Progenitor cell of endocrine pancreas (in vitro differentiated cells): Measurements from ENCODE around the gene ADH6. TPM values are rescaled to one million over a fixed set of nuclear protein-coding genes. Genes with fewer than 3 reads are reported as not detected.
"Not testable (repeated sequence)": the region's sequence is repeated elsewhere in the genome, so short reads cannot be mapped to it uniquely, and the experiment has no call there.

Experiments used
- DNase-seq: peaks from one replicate; pipeline ENCODE4 v3.0.0; 2021; ENCODE audit warnings: low spot score; ENCODE audit not compliant: unreplicated experiment
- H3K27ac Mint-ChIP-seq: 2 replicates; pipeline ENCODE4 v1.8.0; 2021; ENCODE audit warnings: mild to moderate bottlenecking, moderate library complexity, mixed read lengths
- H3K27me3 Mint-ChIP-seq: 2 replicates; pipeline ENCODE4 v1.8.0; 2021; ENCODE audit warnings: mixed read lengths
- H3K36me3 Mint-ChIP-seq: 2 replicates; pipeline ENCODE4 v1.8.0; 2022; ENCODE audit warnings: mixed read lengths; ENCODE audit not compliant: insufficient read depth
- H3K4me1 Mint-ChIP-seq: 2 replicates; pipeline ENCODE4 v1.8.0; 2021; ENCODE audit warnings: low read depth, mixed read lengths
- H3K4me3 Mint-ChIP-seq: 2 replicates; pipeline ENCODE4 v1.8.0; 2021; ENCODE audit warnings: low read depth, mild to moderate bottlenecking, moderate library complexity, mixed read lengths
- H3K9me3 Mint-ChIP-seq: 2 replicates; pipeline ENCODE4 v1.8.0; 2021; ENCODE audit warnings: low read depth, mixed read lengths
- CTCF ChIP-seq: fragments of 200-600 bp; sonication (generic); IDR thresholded peaks from one replicate; pipeline ENCODE4 v1.5.0; 2021; ENCODE audit warnings: antibody characterized with exemption, mild to moderate bottlenecking; ENCODE audit not compliant: unreplicated experiment
- total RNA-seq: library from RNA; stranded (reverse); gene quantifications from 2 replicates; pipeline ENCODE4 v1.2.1, GENCODE V29; 2021

ADH6 gene
- total RNA-seq, 1 donor from 2014 or later: 1.9 TPM

- H3K36me3 Mint-ChIP-seq: peaks cover 32% of the 10 kb centered on the region
- peaks cover 43% of the 10 kb centered on the region for H3K9me3 Mint-ChIP-seq
- no peaks in the 10 kb centered on the region for H3K27me3 Mint-ChIP-seq
- no peak for TF ChIP-seq CTCF
- no peak for DNase-seq
- H3K27ac Mint-ChIP-seq: no peak overlapping the region
- peaks cover 2% of the 10 kb centered on the region for H3K4me1 Mint-ChIP-seq
- no peak overlapping the region for H3K4me3 Mint-ChIP-seq
Observed at GRCh38 chr4:99190336-99190735, 28.7 kb downstream of the ADH6 start.

- H3K27me3 Mint-ChIP-seq, H3K4me1 Mint-ChIP-seq, DNase-seq, H3K4me3 Mint-ChIP-seq, H3K27ac Mint-ChIP-seq: not testable (repeated sequence)
- Mint-ChIP-seq H3K36me3 (peaks cover 35% of the 10 kb centered on the region), H3K9me3 (peaks cover 48% of the 10 kb centered on the region)
Observed at GRCh38 chr4:99189900-99190299, 29.1 kb downstream of the ADH6 start.

GRCh38 chr4:99186029-99186428 is 33.0 kb downstream of the ADH6 start:
- H3K27ac Mint-ChIP-seq: no peak overlapping the region
- peaks cover 30% of the 10 kb centered on the region for H3K36me3 Mint-ChIP-seq
- no peak for DNase-seq
- H3K4me1 Mint-ChIP-seq: peaks cover 2% of the 10 kb centered on the region
- H3K9me3 Mint-ChIP-seq: peaks cover 43% of the 10 kb centered on the region
- no peak for TF ChIP-seq CTCF
- H3K4me3 Mint-ChIP-seq: no peak overlapping the region
- H3K27me3 Mint-ChIP-seq: no peaks in the 10 kb centered on the region

GRCh38 chr4:99185581-99185980 is 33.5 kb downstream of the ADH6 start:
- Mint-ChIP-seq H3K4me3 (no peak overlapping the region), H3K36me3 (peaks cover 26% of the 10 kb centered on the region), H3K27me3 (no peaks in the 10 kb centered on the region), H3K9me3 (peaks cover 39% of the 10 kb centered on the region), H3K27ac (no peak overlapping the region), H3K4me1 (peaks cover 2% of the 10 kb centered on the region)
- TF ChIP-seq CTCF: no peak
- DNase-seq: no peak

- H3K4me3 Mint-ChIP-seq: no peak overlapping the region
- H3K36me3 Mint-ChIP-seq: peaks cover 17% of the 10 kb centered on the region
- no peak overlapping the region for H3K27ac Mint-ChIP-seq
- peaks cover 25% of the 10 kb centered on the region for H3K9me3 Mint-ChIP-seq
- no peaks in the 10 kb centered on the region for H3K4me1 Mint-ChIP-seq
- H3K27me3 Mint-ChIP-seq: no peaks in the 10 kb centered on the region
- no peak for DNase-seq
- TF ChIP-seq CTCF: no peak
Observed at GRCh38 chr4:99180382-99181070, 38.5 kb downstream of the ADH6 start.

- TF ChIP-seq CTCF: no peak
- no peak for DNase-seq
- H3K4me3 Mint-ChIP-seq: no peak overlapping the region
- no peaks in the 10 kb centered on the region for H3K27me3 Mint-ChIP-seq
- peaks cover 22% of the 10 kb centered on the region for H3K9me3 Mint-ChIP-seq
- H3K4me1 Mint-ChIP-seq: no peaks in the 10 kb centered on the region
- H3K36me3 Mint-ChIP-seq: peaks cover 13% of the 10 kb centered on the region
- no peak overlapping the region for H3K27ac Mint-ChIP-seq
Observed at GRCh38 chr4:99179626-99180025, 39.4 kb downstream of the ADH6 start.
